Smooth muscle cell (in vitro differentiated cells): Measurements from ENCODE around the gene RABEP2. TPM values are rescaled to one million over a fixed set of nuclear protein-coding genes. Genes with fewer than 3 reads are reported as not detected.

Source experiments
- DNase-seq: peaks from one replicate; lab custom pipeline; 2025; ENCODE audit not compliant: unreplicated experiment; lab: John Stamatoyannopoulos, UW
- H2AFZ ChIP-seq: fragments of 200-600 bp; sonication (generic); 2 replicates; pipeline ENCODE4 v1.6.0; 2016; ENCODE audit warnings: antibody characterized with exemption, low read depth, mild to moderate bottlenecking
- H3F3A ChIP-seq: fragments of 200-600 bp; sonication (generic); 2 replicates; pipeline ENCODE4 v1.6.0; 2017; ENCODE audit warnings: antibody characterized with exemption, low read depth
- H3K27ac ChIP-seq: fragments of 200-600 bp; sonication (generic); 2 replicates; pipeline ENCODE4 v1.5.1; 2016; ENCODE audit warnings: low read depth, mild to moderate bottlenecking
- H3K27me3 ChIP-seq: fragments of 200-600 bp; sonication (generic); 2 replicates; pipeline ENCODE4 v1.6.1; 2016; ENCODE audit warnings: low read depth, mild to moderate bottlenecking
- H3K36me3 ChIP-seq: fragments of 200-600 bp; sonication (generic); 2 replicates; pipeline ENCODE4 v1.5.1; 2016; ENCODE audit warnings: low read depth
- H3K4me1 ChIP-seq: fragments of 200-600 bp; sonication (generic); 2 replicates; pipeline ENCODE4 v1.5.1; 2016; ENCODE audit warnings: low read depth
- H3K4me2 ChIP-seq: fragments of 200-600 bp; sonication (generic); 2 replicates; pipeline ENCODE4 v1.6.0; 2016; ENCODE audit warnings: mild to moderate bottlenecking
- H3K4me3 ChIP-seq: fragments of 200-600 bp; sonication (generic); 2 replicates; pipeline ENCODE4 v1.5.1; 2016; ENCODE audit warnings: mild to moderate bottlenecking
- H3K79me2 ChIP-seq: fragments of 200-600 bp; sonication (generic); 2 replicates; pipeline ENCODE4 v1.6.0; 2016; ENCODE audit warnings: low read depth, mild to moderate bottlenecking
- H3K9ac ChIP-seq: fragments of 200-600 bp; sonication (generic); 2 replicates; pipeline ENCODE4 v1.6.0; 2016; ENCODE audit warnings: low read depth
- H3K9me3 ChIP-seq: fragments of 200-600 bp; sonication (generic); replicated peaks from 2 replicates; pipeline ENCODE4 v1.5.1; 2016; ENCODE audit warnings: low read depth
- H4K20me1 ChIP-seq: fragments of 200-600 bp; sonication (generic); 2 replicates; pipeline ENCODE4 v1.6.0; 2016; ENCODE audit warnings: low read depth
- WGBS: methylation state at CpG from one replicate; pipeline ENCODE4 v1.1.7; 2016; ENCODE audit warnings: low lambda C conversion rate; 5-methylcytosine and 5-hydroxymethylcytosine counted together
- polyA plus RNA-seq: library from polyadenylated mRNA; unstranded; fragments of >200 nt; fragmentation: Nextera tagmentation; extraction: Ambion mirVana; gene quantifications from 2 replicates; pipeline ENCODE4 v1.2.1, GENCODE V29; 2016
- total RNA-seq: library from RNA; depleted of rRNA; stranded (reverse); fragments of >200 nt; gene quantifications from 2 replicates; pipeline ENCODE4 v1.2.3, GENCODE V29; 2014
- TF ChIP-seq, protein P1 (sequence below): fragments of 200-600 bp; sonication (generic); IDR thresholded peaks from 2 replicates; pipeline ENCODE4 v1.5.1; 2017; ENCODE audit warnings: borderline replicate concordance, mild to moderate bottlenecking, antibody characterized with exemption; ENCODE audit not compliant: insufficient read depth, poor library complexity, severe bottlenecking

Gene RABEP2
- total and polyA plus RNA-seq, 2 experiments from 2014 or later, result 14.7 to 16.6 TPM

DNA sequence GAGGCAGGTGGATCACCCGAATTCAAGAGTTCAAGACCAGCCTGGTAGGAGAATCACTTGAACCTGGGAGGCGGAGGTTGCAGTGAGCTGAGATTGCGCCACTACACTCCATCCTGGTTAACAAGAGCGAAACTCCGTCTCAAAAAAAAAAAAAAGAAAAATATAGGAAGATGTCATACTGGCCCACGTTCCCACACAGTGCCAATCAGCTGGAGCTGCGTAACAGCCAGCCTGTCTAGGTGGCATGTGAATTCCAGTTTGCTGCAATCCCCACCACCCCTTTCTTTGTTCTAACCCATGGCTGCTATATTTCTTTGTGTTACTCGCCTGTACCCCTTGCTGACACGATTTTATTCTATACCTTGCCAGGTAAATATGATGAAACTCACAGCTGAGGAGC lies 33.2 kb upstream of the RABEP2 start:
- 98% methylated on average over 9 of the region's 9 CpGs for WGBS
- Histone ChIP-seq H3K36me3 (peaks cover 4% of the 10 kb centered on the region), H3K27me3 (no peaks in the 10 kb centered on the region), H3K9ac (no peak overlapping the region), H3F3A (no peaks in the 10 kb centered on the region), H3K4me2 (no peak overlapping the region), H2AFZ (no peak overlapping the region), H3K4me3 (no peak overlapping the region), H3K4me1 (no peaks in the 10 kb centered on the region), H3K27ac (no peak overlapping the region), H3K9me3 (no peaks in the 10 kb centered on the region), H4K20me1 (no peaks in the 10 kb centered on the region), H3K79me2 (peaks cover 4% of the 10 kb centered on the region)
- no peak for DNase-seq
- TF ChIP-seq, protein P1, sequence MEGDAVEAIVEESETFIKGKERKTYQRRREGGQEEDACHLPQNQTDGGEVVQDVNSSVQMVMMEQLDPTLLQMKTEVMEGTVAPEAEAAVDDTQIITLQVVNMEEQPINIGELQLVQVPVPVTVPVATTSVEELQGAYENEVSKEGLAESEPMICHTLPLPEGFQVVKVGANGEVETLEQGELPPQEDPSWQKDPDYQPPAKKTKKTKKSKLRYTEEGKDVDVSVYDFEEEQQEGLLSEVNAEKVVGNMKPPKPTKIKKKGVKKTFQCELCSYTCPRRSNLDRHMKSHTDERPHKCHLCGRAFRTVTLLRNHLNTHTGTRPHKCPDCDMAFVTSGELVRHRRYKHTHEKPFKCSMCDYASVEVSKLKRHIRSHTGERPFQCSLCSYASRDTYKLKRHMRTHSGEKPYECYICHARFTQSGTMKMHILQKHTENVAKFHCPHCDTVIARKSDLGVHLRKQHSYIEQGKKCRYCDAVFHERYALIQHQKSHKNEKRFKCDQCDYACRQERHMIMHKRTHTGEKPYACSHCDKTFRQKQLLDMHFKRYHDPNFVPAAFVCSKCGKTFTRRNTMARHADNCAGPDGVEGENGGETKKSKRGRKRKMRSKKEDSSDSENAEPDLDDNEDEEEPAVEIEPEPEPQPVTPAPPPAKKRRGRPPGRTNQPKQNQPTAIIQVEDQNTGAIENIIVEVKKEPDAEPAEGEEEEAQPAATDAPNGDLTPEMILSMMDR, result no peak

- peak overlapping the region; percentile 82 for H3K9ac ChIP-seq
Measured at GRCh38 chr16:28951410-28951943, 26.4 kb upstream of the RABEP2 start.

DNA sequence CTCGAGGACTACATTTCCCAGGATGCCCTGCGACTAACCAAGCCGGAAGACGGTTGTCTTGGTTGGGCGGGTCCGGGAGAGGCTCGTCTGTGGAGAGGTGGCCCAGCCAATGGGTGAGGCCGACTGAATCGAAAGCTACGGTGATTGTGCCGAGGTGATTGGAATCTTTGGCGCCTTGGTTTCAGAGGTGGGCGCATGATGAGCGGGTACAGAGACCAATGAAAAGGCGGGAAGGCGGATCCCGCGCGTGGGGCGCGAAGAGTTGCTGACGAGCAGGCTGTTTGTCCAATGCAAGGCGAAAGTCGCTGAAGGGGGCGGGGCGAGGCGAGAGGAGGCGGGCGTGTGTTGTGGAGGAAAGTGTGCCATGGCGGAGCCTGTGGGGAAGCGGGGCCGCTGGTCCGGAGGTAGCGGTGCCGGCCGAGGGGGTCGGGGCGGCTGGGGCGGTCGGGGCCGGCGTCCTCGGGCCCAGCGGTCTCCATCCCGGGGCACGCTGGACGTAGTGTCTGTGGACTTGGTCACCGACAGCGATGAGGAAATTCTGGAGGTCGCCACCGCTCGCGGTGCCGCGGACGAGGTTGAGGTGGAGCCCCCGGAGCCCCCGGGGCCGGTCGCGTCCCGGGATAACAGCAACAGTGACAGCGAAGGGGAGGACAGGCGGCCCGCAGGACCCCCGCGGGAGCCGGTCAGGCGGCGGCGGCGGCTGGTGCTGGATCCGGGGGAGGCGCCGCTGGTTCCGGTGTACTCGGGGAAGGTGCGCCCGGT lies 25.8 kb upstream of the RABEP2 start, which contains the start of gene NFATC2IP:
Gene NFATC2IP (plus strand): TSS at position 290 of the 762 bp plus-strand sequence. CDS start 75 bp downstream, at position 365.
- H3K27me3 ChIP-seq, result no peaks in the 10 kb centered on the region
- peak within 1 kb of the TSS; percentile 7 for H3K27ac ChIP-seq
- no peaks in the 10 kb centered on the region for H3K36me3 ChIP-seq
- H2AFZ ChIP-seq, result peak within 1 kb of the TSS; percentile 96
- H3F3A ChIP-seq, result no peaks in the 10 kb centered on the region
- H3K4me3 ChIP-seq, result peak within 1 kb of the TSS; percentile 93
- peak within 1 kb of the TSS; percentile 90 for H3K4me2 ChIP-seq
- TF ChIP-seq, protein P1, result no peak
- H3K9me3 ChIP-seq, result no peaks in the 10 kb centered on the region
- H3K4me1 ChIP-seq, result no peaks in the 10 kb centered on the region
- peak within 1 kb of the TSS; percentile 82 for H3K9ac ChIP-seq
- DNase-seq, result peak; percentile 97
- WGBS, result under 1% methylated on average over 59 of the region's 79 CpGs
- H4K20me1 ChIP-seq, result no peaks in the 10 kb centered on the region
- peaks cover 17% of the 10 kb centered on the region for H3K79me2 ChIP-seq

More at GRCh38 chr16:28951410-28951943, 26.4 kb upstream of the RABEP2 start:
- peak overlapping the region; percentile 7 for H3K27ac ChIP-seq
- H3F3A ChIP-seq, result no peaks in the 10 kb centered on the region
- no peak for DNase-seq
- H3K36me3 ChIP-seq, result no peaks in the 10 kb centered on the region
- peak overlapping the region; percentile 96 for H2AFZ ChIP-seq
- H3K27me3 ChIP-seq, result no peaks in the 10 kb centered on the region
- no peaks in the 10 kb centered on the region for H3K4me1 ChIP-seq
- 3% methylated on average over 17 of the region's 17 CpGs for WGBS
- H3K79me2 ChIP-seq, result peaks cover 17% of the 10 kb centered on the region
- TF ChIP-seq, protein P1, result no peak
- no peaks in the 10 kb centered on the region for H3K9me3 ChIP-seq
- peak overlapping the region; percentile 93 for H3K4me3 ChIP-seq
- peak overlapping the region; percentile 90 for H3K4me2 ChIP-seq
- no peaks in the 10 kb centered on the region for H4K20me1 ChIP-seq
